GM19023 (cell line): Measurements from ENCODE around the gene POLE3.
"Not testable (repeated sequence)": the region's sequence is repeated elsewhere in the genome, so short reads cannot be mapped to it uniquely, and the experiment has no call there.

Source experiments
- ATAC-seq: cut with Tn5 transposase; IDR thresholded peaks from one replicate; pipeline ENCODE4 v1.9.1; 2021; ENCODE audit warnings: mild to moderate bottlenecking, moderate library complexity; ENCODE audit not compliant: unreplicated experiment

The POLE3 gene

DNA sequence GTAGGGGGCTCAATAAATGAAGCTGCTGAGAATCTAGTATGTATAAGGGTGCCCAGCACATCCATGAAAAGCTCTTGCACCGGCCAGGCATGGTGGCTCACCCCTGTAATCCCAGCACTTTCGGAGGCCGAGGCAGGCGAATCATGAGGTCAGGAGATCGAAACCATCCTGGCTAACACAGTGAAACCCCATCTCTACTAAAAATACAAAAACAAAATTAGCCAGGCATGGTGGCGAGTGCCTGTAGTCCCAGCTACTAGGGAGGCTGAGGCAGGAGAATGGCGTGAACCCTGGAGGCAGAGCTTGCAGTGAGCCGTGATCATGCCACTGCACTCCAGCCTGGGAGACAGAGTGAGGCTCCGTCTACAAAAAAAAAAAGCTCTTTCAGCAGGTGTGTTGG is 4.1 kb downstream of the POLE3 start:
- not testable (repeated sequence) for ATAC-seq

- ATAC-seq: no peak
Measured at GRCh38 chr9:113403646-113404045, 6.8 kb downstream of the POLE3 start.

DNA sequence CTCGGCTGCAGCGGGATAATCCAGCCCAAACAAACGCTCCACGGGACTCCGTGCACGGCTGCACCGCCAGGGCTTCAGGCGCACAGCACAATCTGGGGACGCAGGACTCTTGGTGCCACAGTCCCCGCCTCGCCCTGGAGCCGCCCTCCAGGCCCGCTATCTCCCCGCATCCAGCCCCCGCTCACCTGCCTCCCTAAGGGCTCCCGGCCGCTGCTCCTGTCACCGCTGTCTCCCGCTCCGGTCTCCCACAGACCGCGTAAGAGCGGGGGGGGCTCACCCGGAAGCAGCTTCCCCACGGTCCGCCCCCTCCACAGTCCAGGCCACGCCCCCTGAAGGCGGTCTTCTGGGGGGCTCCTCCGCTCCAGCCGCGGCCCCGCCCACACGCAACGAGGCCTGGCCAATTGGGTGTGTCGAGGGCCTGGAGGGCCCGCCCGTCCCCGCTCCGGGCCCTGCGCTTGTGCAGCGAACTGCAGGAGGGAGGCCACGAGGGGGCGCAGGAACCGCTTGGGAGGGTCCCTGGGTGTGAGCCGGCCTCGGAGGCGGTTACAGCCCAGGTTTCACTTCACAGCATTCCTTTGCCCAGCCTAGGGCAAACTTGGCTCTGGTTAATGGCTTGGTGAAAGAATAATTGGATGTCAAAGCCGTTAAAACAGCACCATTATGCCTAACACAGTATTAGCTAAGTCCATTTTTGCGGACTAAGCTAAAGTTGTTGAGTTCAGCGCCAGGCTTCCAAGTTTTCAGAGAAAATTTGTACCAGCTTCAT is 9.3 kb downstream of the POLE3 start, which contains the start of gene ALAD:
Gene ALAD, minus strand, starts transcription at position 258 of the 766 bp plus-strand sequence. CDS start 7,725 bp downstream, outside the sequence.
- peak; percentile 99 for ATAC-seq

DNA sequence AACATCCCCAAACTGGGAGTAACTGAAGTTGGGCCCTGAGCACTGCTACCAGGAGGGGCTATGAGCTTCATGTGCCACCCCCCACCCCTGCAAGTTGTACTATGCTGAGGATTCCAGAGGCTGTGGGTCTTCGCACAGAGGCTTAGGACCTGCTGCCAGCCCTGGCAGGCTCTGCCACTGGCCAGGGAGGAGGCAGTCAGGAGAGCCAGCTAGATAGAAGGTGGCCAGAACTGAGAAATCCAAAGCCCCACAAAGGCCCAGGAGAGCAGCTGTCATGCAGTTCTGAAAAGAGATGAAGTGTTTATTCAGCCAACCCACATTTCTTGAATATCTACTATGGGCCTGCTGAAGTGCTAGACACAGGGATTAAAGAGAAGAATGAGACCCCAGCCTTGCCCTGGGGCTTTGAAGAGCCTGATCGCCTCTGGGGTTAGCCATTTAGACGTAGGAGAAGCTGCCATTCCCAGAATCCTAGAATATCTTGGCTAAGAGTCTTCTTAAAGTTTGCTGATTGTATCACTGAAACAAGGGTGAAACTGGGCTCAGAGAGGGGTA is 10.8 kb downstream of the POLE3 start:
- ATAC-seq: no peak

- no peak for ATAC-seq
Measured at GRCh38 chr9:113398796-113399195, 11.7 kb downstream of the POLE3 start.

DNA sequence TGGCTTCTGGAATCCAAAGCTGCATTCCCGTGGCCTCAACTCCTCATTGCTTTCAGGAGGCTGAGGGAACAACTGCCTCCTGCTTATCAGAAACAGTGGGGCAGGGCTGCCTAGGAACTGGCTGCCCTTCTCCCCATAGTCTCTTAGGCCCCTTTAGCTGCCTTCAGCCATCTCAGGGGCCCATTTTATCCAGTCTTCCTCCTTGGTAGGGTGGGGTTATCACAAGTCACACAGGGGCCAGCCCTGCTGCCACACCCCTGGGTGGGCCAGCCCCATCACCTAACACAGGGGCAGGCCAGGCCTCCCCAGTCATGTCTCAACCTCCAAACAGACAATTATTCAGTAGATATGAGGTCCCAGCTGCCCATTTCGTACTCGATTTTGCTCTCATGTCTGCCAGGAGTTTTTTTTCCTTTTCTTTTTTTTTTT is 13.3 kb downstream of the POLE3 start:
- ATAC-seq: no peak

DNA sequence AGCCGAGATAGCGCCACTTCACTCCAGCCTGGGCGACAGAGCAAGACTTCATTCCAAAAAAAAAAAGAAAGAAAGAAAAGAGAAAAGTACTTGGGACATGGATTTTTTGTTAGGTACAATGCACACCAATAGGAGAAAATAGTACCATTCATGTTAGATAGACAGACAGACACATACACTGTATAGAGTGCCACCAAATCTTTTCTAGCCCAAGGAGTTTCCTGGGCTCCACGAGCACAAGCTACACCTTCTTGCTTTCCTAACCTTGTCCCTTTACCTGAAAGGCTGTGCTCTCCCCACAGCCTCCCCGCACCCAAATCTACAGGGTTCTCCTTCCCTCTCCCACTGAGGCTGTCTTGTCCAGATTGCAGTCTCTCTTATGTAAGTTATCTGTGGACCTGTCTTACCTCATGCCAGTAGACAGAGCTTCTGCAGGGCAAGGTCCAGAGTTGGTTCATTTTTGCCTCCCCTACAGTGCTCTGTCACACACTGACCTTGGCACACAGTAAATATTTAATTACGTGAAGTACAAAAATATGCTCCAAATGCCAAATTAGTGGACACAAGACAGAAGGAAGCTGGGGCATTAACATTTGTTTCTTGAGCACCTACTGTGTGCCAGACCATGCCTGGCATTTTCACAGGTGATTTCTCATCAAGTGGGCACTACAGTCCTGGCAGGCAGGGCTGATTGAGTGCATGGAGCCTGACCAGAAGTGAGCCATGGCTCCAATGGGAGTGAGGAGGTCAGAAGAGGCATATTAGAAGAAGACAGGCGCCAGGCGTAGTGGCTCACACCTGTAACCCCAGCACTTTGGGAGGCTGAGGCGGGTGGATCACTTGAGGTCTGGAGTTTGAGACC is 15.2 kb downstream of the POLE3 start:
- ATAC-seq: no peak

GRCh38 chr9:113393281-113393680 is 17.2 kb downstream of the POLE3 start:
- ATAC-seq: no peak

- no peak for ATAC-seq
Measured at GRCh38 chr9:113391917-113392316, 18.6 kb downstream of the POLE3 start.

DNA sequence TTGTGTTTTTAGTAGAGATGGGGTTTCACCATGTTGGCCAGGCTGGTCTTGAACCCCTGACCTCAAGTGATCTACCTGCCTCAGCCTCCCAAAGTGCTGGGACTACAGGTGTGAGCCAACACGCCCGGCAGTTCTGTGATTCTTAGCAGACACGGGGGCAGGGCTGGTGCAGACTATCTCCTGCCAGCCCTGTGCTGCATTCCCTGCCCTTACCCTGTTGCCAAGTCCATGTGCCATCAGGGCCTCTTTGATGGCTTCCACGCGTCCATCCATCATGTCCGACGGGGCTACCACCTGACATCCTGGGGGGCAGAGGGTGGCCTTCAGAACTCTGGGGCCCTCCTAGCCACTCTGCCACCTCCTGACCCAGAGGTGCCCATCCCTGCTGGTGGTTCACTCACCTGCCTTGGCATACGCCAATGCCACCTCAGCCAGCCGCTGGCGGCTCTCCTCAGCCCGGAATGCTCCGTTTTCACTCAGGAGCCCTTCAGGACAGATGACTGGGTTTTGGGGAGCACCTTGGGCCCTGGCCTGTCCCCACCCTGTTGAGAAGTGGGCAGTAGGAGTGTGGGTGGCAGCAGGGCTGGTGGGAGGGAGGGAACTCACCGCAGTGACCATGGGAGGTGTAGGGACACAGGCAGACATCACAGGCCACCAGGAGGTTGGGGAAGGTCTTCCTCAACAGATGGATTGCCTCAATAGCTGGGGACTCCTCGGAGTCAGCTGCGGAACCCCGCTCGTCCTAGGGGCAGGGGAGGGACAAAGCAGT is 20.1 kb downstream of the POLE3 start:
- ATAC-seq: no peak

DNA sequence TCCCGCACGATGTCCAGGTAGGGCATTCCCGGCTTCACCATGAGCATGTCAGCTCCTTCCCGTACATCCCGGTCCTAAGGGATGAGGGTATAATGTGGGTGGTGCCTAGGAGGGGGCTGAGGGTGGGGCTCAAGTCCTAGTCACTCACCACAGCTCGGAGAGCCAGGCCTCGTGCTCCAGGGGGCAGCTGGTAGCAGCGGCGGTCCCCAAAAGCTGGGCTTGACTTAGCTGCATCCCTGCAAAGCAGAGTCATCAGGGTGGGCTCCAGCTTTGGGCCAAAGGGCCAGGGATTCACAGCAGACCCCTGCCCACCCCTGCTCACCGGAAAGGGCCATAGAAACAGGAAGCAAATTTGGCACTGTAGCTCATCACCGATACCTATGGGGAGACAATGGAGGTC is 21.0 kb downstream of the POLE3 start:
- ATAC-seq: no peak

- no peak for ATAC-seq
Measured at GRCh38 chr9:113388833-113389232, 21.6 kb downstream of the POLE3 start.

- no peak for ATAC-seq
Measured at GRCh38 chr9:113387560-113388230, 22.8 kb downstream of the POLE3 start.

DNA sequence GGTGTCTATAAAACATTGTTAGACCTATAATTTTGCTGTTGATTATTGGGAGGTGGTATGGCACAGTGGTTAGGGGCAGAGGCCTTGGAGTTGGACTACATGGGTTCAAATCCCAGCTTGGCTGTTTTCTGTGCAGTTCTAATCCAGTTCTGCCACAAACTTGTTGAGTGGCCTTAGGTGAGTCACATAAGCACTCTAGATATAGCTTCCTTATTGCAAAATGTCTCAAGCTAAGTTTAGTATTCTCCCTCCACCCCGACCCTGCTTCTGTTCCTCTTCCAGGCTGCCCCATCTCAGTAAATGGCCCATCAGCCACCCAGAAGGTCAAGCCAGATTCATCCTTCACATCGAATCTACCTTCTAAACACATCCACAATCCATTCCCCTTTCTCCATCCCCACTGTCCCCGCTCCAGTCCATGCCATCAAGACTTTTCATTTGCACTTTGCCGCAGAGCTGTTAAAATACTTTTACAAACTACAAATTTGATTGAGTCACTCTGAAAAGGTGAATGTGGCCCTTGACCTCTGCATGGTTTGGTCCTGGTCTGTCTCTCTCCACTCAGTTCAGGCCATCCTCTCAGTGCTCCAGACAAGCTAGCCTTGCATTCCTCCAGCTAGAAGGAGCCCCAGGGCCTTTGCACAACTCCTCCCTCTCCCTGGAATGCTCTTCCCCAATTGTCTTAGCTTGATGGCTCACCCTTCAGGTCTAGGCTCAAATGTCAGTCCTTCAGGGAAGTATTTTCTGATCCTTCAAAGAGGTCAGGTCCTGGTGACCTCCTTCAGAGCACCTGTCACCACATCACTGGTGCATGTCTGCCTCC is 23.7 kb downstream of the POLE3 start:
- ATAC-seq: no peak

DNA sequence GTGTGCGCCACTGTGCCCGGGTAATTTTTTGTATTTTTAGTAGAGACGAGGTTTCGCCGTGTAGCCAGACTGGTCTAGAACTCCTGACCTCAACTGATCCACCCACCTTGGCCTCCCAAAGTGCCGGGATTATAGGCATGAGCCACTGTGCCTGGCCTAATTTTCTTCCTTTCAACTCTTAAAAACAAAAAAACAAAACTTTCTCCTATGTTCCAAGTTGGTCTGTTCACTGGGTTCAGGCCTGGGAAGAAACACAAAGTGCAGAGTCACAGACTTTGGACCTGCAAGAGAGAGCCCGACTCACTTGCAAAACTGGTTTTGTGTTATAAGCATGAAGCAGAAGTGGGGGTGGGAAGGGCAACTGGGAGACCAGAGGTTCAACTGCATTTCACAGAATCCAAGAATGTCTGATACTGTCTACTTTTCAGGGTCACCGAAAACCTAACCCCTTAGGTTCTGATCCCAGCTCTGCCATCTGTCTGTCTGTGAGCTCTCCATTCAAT is 28.5 kb downstream of the POLE3 start:
- ATAC-seq: no peak

DNA sequence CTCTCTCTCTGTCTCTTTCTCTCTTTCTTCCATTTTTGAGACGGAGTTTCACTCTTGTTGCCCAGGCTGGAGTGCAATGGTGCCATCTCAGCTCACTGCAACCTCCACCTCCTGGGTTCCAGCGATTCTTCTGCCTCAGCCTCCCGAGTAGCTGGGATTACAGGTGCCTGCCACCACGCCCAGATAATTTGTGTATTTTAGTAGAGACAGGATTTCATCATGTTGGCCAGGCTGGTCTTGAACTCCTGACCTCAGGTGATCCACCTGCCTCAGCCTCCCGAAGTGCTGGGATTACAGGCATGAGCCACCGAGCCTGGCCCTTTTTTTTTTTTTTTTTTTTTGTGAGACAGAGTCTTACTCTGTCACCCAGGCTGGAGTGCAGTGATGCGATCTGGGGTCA is 29.0 kb downstream of the POLE3 start:
- ATAC-seq: not testable (repeated sequence)

- peak; percentile 49 for ATAC-seq
Measured at GRCh38 chr9:113380869-113381378, 29.6 kb downstream of the POLE3 start.

GRCh38 chr9:113379829-113380210 is 30.7 kb downstream of the POLE3 start:
- ATAC-seq: not testable (repeated sequence)
